DMS 273 (cell line): ENCODE results near the gene NRG2.
A peak's percentile ranks its signal among the peaks of the same experiment; 100 is the strongest.

Experiments
- DNase-seq: peaks from one replicate; lab custom pipeline; 2025; ENCODE audit not compliant: unreplicated experiment; lab: John Stamatoyannopoulos, UW

NRG2 gene

GRCh38 chr5:139910901-139911300 lies 132.2 kb downstream of the NRG2 start:
- DNase-seq, result no peak

- DNase-seq, result no peak
These were observed 133.1 kb downstream of the NRG2 start for GRCh38 chr5:139910036-139910435.

GRCh38 chr5:139908749-139909148 lies 134.3 kb downstream of the NRG2 start:
- DNase-seq, result peak; percentile 52

GRCh38 chr5:139906661-139907060 lies 136.4 kb downstream of the NRG2 start:
- DNase-seq, result no peak

- peak; percentile 76 for DNase-seq
These were observed 138.1 kb downstream of the NRG2 start for GRCh38 chr5:139904816-139905661.

GRCh38 chr5:139904566-139904815 lies 138.6 kb downstream of the NRG2 start:
- DNase-seq, result no peak

- DNase-seq, result peak; percentile 82
These were observed 139.1 kb downstream of the NRG2 start for GRCh38 chr5:139903795-139904565.

GRCh38 chr5:139903450-139903794 lies 139.7 kb downstream of the NRG2 start:
- no peak for DNase-seq

- no peak for DNase-seq
These were observed 141.1 kb downstream of the NRG2 start for GRCh38 chr5:139901986-139902385.

- DNase-seq, result no peak
These were observed 141.9 kb downstream of the NRG2 start for GRCh38 chr5:139901251-139901575.

GRCh38 chr5:139900546-139901250 lies 142.4 kb downstream of the NRG2 start:
- no peak for DNase-seq

GRCh38 chr5:139898981-139899380 lies 144.1 kb downstream of the NRG2 start:
- no peak for DNase-seq

GRCh38 chr5:139897982-139898381 lies 145.1 kb downstream of the NRG2 start:
- no peak for DNase-seq

GRCh38 chr5:139897342-139897741 lies 145.8 kb downstream of the NRG2 start:
- DNase-seq, result no peak

GRCh38 chr5:139896718-139897117 lies 146.4 kb downstream of the NRG2 start:
- no peak for DNase-seq

GRCh38 chr5:139895647-139896046 lies 147.5 kb downstream of the NRG2 start:
- DNase-seq, result peak; percentile 45

GRCh38 chr5:139895046-139895445 lies 148.1 kb downstream of the NRG2 start:
- DNase-seq, result no peak

GRCh38 chr5:139893873-139894272 lies 149.2 kb downstream of the NRG2 start:
- no peak for DNase-seq

- DNase-seq, result no peak
These were observed 153.7 kb downstream of the NRG2 start for GRCh38 chr5:139889410-139889809.

- no peak for DNase-seq
These were observed 154.7 kb downstream of the NRG2 start for GRCh38 chr5:139888370-139888769.

GRCh38 chr5:139886213-139886612 lies 156.9 kb downstream of the NRG2 start:
- no peak for DNase-seq

GRCh38 chr5:139885857-139886208 lies 157.3 kb downstream of the NRG2 start:
- DNase-seq, result no peak
